ENCODE data around the gene KLK6.

- TF ChIP-seq EZH2 (IDR thresholded peaks at IDR 0.05; ENCODE audit: insufficient read depth, poor library complexity, severe bottlenecking) = no peak
- no peak for TF ChIP-seq EZH2phosphoT487 (IDR thresholded peaks at IDR 0.05; ENCODE audit: insufficient read depth, low read depth)
Measured at GRCh38 chr19:51016798-51017683, 47.6 kb upstream of the KLK6 start.
